ENCODE results near the gene ITGBL1.

Gene ITGBL1

GRCh38 chr13:101755228-101755887, 302.9 kb downstream of the ITGBL1 start:
- ChIA-PET CTCF (interaction anchor here (3.6 kb wide), 1 partner anchor 611 kb away, joined by 22 read pairs; no protein-coding TSS in a partner anchor), POLR2A (ENCODE audit: low non-redundant PET) (no interaction called here)
- DNase-seq (ENCODE audit: low spot score) = no peak
- TF ChIP-seq CTCF (conservative IDR thresholded peaks at IDR 0.05; ENCODE audit: low read depth) = no peak
- H3K27ac ChIP-seq = no peak overlapping the region

GRCh38 chr13:101757446-101758039, 305.1 kb downstream of the ITGBL1 start:
- POLR2A ChIA-PET (ENCODE audit: low non-redundant PET) = no interaction called here
- peak; percentile 67 for TF ChIP-seq CTCF (conservative IDR thresholded peaks at IDR 0.05; ENCODE audit: low read depth)
- CTCF ChIA-PET = interaction anchor here (0.5 to 3.6 kb wide), 8 partner anchors 136 to 613 kb away, joined by 3 to 22 read pairs (median 3); no protein-coding TSS in a partner anchor
- peak; percentile 74 for DNase-seq (ENCODE audit: low spot score)
- H3K27ac ChIP-seq = no peak overlapping the region

- CTCF ChIA-PET = interaction anchor here (0.6 kb wide), 1 partner anchor 295 kb away, joined by 4 read pairs; no protein-coding TSS in a partner anchor
- peak; percentile 2 for DNase-seq (ENCODE audit: low spot score)
- H3K27ac ChIP-seq = no peak overlapping the region
- TF ChIP-seq CTCF (conservative IDR thresholded peaks at IDR 0.05; ENCODE audit: low read depth) = no peak
- POLR2A ChIA-PET (ENCODE audit: low non-redundant PET) = no interaction called here
Measured at GRCh38 chr13:101763191-101763590, 310.7 kb downstream of the ITGBL1 start.

All from RWPE1 (cell line).